SK-N-SH treated with all-trans-retinoic acid at 6 μM for 48 hours (cell line): Measurements from ENCODE around the gene ATR.

ENCODE experiments used
- BACH2 ChIP-seq: fragments of 250-450 bp; sonication (Bioruptor Pico); IDR thresholded peaks from 2 replicates; pipeline ENCODE4 v1.9.0; 2021; ENCODE audit warnings: mild to moderate bottlenecking, borderline replicate concordance
- CSDC2 ChIP-seq: fragments of 250-450 bp; sonication (Bioruptor Pico); IDR thresholded peaks from 2 replicates; pipeline ENCODE4 v1.5.0; 2020; ENCODE audit warnings: mild to moderate bottlenecking, moderate library complexity
- ESRRG ChIP-seq: fragments of 250-450 bp; sonication (Bioruptor Pico); IDR thresholded peaks from 2 replicates; pipeline ENCODE4 v1.6.1; 2021; ENCODE audit warnings: mild to moderate bottlenecking
- GLIS3 ChIP-seq: fragments of 250-450 bp; sonication (Bioruptor Pico); IDR thresholded peaks from 2 replicates; pipeline ENCODE4 v1.5.0; 2020; ENCODE audit warnings: mild to moderate bottlenecking, moderate library complexity
- OSR1 ChIP-seq: fragments of 250-450 bp; sonication (Bioruptor Pico); IDR thresholded peaks from 2 replicates; pipeline ENCODE4 v1.8.0; 2022; ENCODE audit warnings: moderate library complexity, mild to moderate bottlenecking, inconsistent platforms
- PATZ1 ChIP-seq: fragments of 250-450 bp; sonication (Bioruptor Pico); IDR thresholded peaks from 2 replicates; pipeline ENCODE4 v1.8.0; 2020; ENCODE audit warnings: mild to moderate bottlenecking, moderate library complexity, borderline replicate concordance
- PPARA ChIP-seq: fragments of 250-450 bp; sonication (Bioruptor Pico); IDR thresholded peaks from 2 replicates; pipeline ENCODE4 v1.5.0; 2020; ENCODE audit warnings: mild to moderate bottlenecking, borderline replicate concordance
- TCF4 ChIP-seq: fragments of 250-450 bp; sonication (Bioruptor Pico); IDR thresholded peaks from 2 replicates; pipeline ENCODE4 v1.8.0; 2021; ENCODE audit warnings: mild to moderate bottlenecking, moderate library complexity, borderline replicate concordance
- ZFP3 ChIP-seq: fragments of 250-450 bp; sonication (Bioruptor Pico); IDR thresholded peaks from 2 replicates; pipeline ENCODE4 v1.5.0; 2020; ENCODE audit warnings: mild to moderate bottlenecking, moderate library complexity
- ZFP30 ChIP-seq: fragments of 450-650 bp; formaldehyde crosslinking; IDR thresholded peaks from 2 replicates; pipeline ENCODE4 v1.5.0; 2022; ENCODE audit warnings: mild to moderate bottlenecking, moderate library complexity
- TF ChIP-seq, protein P1 (sequence below): fragments of 250-450 bp; sonication (Bioruptor Pico); IDR thresholded peaks from 2 replicates; pipeline ENCODE4 v1.5.1; 2020; ENCODE audit warnings: low read depth, mild to moderate bottlenecking, moderate library complexity
- TF ChIP-seq, protein P2 (sequence below): fragments of 250-450 bp; sonication (Bioruptor Pico); IDR thresholded peaks from 2 replicates; pipeline ENCODE4 v1.8.0; 2021; ENCODE audit warnings: low read depth, mild to moderate bottlenecking, moderate library complexity, borderline replicate concordance
- TF ChIP-seq, protein P3 (sequence below): fragments of 250-450 bp; sonication (Bioruptor Pico); IDR thresholded peaks from 2 replicates; pipeline ENCODE4 v1.5.0; 2020; ENCODE audit warnings: mild to moderate bottlenecking, moderate library complexity

DNA sequence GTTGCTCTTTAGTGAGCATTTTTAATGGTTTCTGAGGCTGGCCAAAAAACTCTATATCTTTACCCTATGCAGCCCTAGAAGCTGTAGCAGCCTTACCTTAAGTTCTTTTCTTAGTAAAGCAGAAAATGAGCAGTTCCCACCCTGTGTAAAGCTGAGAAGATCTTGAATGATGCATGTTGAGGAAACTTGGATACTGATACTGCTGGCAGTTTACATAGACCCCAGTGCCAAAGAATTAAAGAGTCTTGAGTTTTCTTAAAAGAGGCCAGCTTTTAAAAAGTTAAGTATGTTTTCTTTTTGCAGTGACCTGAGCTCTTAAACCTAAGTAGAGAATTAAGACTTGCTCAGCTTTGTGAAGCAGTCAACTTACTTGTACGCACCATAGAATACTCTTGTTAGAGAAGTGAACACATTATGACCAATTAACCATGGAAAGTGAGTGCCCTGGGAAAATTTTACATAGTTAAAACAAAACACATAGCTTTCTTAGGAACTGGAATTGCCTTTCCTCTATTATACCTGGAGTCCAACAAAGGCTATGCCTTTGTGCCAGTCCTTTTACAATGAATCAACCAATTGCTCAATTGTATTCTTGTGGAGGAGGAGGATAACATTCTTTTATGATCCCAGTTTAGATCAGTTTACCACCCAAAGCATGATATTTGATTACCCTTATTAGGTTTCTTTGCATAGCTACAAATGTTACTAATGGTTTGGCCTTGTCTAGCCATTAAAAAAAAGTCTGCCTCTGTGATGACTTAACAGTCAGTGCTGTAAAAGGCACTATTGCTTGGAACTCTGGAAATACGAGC is 46.0 kb upstream of the ATR start:
- TF ChIP-seq ZFP30: no peak
- no peak for TF ChIP-seq ZFP3 (CRISPR knock-in tag)
- TF ChIP-seq PATZ1 (CRISPR knock-in tag): no peak
- TF ChIP-seq CSDC2 (CRISPR knock-in tag): no peak
- TF ChIP-seq, protein P1, sequence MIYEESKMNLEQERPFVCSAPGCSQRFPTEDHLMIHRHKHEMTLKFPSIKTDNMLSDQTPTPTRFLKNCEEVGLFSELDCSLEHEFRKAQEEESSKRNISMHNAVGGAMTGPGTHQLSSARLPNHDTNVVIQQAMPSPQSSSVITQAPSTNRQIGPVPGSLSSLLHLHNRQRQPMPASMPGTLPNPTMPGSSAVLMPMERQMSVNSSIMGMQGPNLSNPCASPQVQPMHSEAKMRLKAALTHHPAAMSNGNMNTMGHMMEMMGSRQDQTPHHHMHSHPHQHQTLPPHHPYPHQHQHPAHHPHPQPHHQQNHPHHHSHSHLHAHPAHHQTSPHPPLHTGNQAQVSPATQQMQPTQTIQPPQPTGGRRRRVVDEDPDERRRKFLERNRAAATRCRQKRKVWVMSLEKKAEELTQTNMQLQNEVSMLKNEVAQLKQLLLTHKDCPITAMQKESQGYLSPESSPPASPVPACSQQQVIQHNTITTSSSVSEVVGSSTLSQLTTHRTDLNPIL (CRISPR knock-in tag): no peak
- no peak for TF ChIP-seq TCF4 (CRISPR knock-in tag)
- no peak for TF ChIP-seq PPARA (CRISPR knock-in tag)
- TF ChIP-seq GLIS3 (CRISPR knock-in tag): no peak
- no peak for TF ChIP-seq BACH2
- TF ChIP-seq, protein P2, sequence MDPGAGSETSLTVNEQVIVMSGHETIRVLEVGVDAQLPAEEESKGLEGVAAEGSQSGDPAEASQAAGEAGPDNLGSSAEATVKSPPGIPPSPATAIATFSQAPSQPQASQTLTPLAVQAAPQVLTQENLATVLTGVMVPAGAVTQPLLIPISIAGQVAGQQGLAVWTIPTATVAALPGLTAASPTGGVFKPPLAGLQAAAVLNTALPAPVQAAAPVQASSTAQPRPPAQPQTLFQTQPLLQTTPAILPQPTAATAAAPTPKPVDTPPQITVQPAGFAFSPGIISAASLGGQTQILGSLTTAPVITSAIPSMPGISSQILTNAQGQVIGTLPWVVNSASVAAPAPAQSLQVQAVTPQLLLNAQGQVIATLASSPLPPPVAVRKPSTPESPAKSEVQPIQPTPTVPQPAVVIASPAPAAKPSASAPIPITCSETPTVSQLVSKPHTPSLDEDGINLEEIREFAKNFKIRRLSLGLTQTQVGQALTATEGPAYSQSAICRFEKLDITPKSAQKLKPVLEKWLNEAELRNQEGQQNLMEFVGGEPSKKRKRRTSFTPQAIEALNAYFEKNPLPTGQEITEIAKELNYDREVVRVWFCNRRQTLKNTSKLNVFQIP (CRISPR knock-in tag): no peak
- TF ChIP-seq ESRRG (CRISPR knock-in tag): no peak
- no peak for TF ChIP-seq OSR1
- TF ChIP-seq, protein P3, sequence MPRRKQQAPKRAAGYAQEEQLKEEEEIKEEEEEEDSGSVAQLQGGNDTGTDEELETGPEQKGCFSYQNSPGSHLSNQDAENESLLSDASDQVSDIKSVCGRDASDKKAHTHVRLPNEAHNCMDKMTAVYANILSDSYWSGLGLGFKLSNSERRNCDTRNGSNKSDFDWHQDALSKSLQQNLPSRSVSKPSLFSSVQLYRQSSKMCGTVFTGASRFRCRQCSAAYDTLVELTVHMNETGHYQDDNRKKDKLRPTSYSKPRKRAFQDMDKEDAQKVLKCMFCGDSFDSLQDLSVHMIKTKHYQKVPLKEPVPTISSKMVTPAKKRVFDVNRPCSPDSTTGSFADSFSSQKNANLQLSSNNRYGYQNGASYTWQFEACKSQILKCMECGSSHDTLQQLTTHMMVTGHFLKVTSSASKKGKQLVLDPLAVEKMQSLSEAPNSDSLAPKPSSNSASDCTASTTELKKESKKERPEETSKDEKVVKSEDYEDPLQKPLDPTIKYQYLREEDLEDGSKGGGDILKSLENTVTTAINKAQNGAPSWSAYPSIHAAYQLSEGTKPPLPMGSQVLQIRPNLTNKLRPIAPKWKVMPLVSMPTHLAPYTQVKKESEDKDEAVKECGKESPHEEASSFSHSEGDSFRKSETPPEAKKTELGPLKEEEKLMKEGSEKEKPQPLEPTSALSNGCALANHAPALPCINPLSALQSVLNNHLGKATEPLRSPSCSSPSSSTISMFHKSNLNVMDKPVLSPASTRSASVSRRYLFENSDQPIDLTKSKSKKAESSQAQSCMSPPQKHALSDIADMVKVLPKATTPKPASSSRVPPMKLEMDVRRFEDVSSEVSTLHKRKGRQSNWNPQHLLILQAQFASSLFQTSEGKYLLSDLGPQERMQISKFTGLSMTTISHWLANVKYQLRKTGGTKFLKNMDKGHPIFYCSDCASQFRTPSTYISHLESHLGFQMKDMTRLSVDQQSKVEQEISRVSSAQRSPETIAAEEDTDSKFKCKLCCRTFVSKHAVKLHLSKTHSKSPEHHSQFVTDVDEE (CRISPR knock-in tag): no peak
